Heart left ventricle (tissue), 16 donors: ENCODE measurements around the gene BLMH. TPM values are rescaled to one million over a fixed set of nuclear protein-coding genes. Genes with fewer than 3 reads are reported as not detected.

Source experiments
- ATAC-seq, 4 donors: fragments of 200-7000 bp; cut with Tn5 transposase; one replicate each; pipeline ENCODE4 v1.9.1; 2020 to 2022; ENCODE audit warnings: moderate library complexity in 4 of 4, mild to moderate bottlenecking in 3 of 4, moderate number of reproducible peaks in 1 of 4
- DNase-seq, 5 donors: peaks; one replicate each; pipeline ENCODE4 v3.0.0-alpha.2; 2020
- H3K27ac ChIP-seq, 12 donors: fragments of 200-600 bp; sonication (generic) in 4 of 12; one replicate each; pipeline versions ENCODE4 v1.5.0 to v1.8.0; 2016 to 2022; ENCODE audit warnings: mild to moderate bottlenecking in 2 of 12
- H3K27me3 ChIP-seq, 9 donors: fragments of 200-600 bp; sonication (generic) in 2 of 9; one replicate each; pipeline versions ENCODE4 v1.5.1 to v1.8.0; 2016 to 2022; ENCODE audit warnings: mild to moderate bottlenecking in 3 of 9
- H3K36me3 ChIP-seq, 9 donors: fragments of 200-600 bp; sonication (generic) in 2 of 9; one replicate each; pipeline versions ENCODE4 v1.5.0 to v1.8.0; 2018 to 2022; ENCODE audit warnings: mild to moderate bottlenecking in 2 of 9
- H3K4me1 ChIP-seq, 12 donors: fragments of 200-600 bp; sonication (generic) in 4 of 12; one replicate each; pipeline versions ENCODE4 v1.5.0 to v1.8.0; 2016 to 2022; ENCODE audit warnings: mild to moderate bottlenecking in 3 of 12
- H3K4me3 ChIP-seq, 12 donors: fragments of 200-600 bp; sonication (generic) in 4 of 12; one replicate each; pipeline versions ENCODE4 v1.5.0 to v1.8.0; 2017 to 2022; ENCODE audit warnings: mild to moderate bottlenecking in 9 of 12, moderate library complexity in 4 of 12
- H3K9me3 ChIP-seq, 12 donors: fragments of 200-600 bp; sonication (generic) in 4 of 12; one replicate each; pipeline versions ENCODE4 v1.5.0 to v1.8.0; 2016 to 2022; ENCODE audit warnings: mild to moderate bottlenecking in 1 of 12
- POLR2A ChIP-seq, 2 donors: fragments of 450-650 bp; IDR thresholded peaks; one replicate each; pipeline ENCODE4 v1.6.1; 2017; ENCODE audit warnings: antibody characterized with exemption in 2 of 2, mild to moderate bottlenecking in 2 of 2, moderate library complexity in 2 of 2
- WGBS, 4 donors: extraction: QIAGEN DNeasy Blood & Tissue Kit in 2 of 4; methylation state at CpG; one replicate each; pipeline versions ENCODE4 v1.1.5 to v1.1.7; 2013 to 2018; 5-methylcytosine and 5-hydroxymethylcytosine counted together
- intact Hi-C, 10 donors: fragments of 100-400 bp; cut with DNase I; formaldehyde crosslinking; loops; one replicate each; pipeline versions ENCODE4 v1.11.1 to v1.14.2; 2022
- polyA plus RNA-seq, 2 donors: library from polyadenylated mRNA; stranded (reverse); fragments of 200-250 nt; gene quantifications; one replicate each; pipeline ENCODE4 v1.2.3, GENCODE V29; 2013
- total RNA-seq, 9 donors: library from RNA; depleted of rRNA in 2 of 9; stranded (reverse); fragments of >200 nt in 2 of 9; fragmentation: NEBNext Ultra II Directional in 3 of 9; extraction: Animal tissue kit (Norgen Biotek cat#: 25700) in 3 of 9; gene quantifications; one replicate each; pipeline versions ENCODE4 v1.1.0 to v1.2.4, GENCODE V29; 2016 to 2023
- TF ChIP-seq, protein P1 (sequence below), 12 donors: fragments of 200-600 bp; sonication (generic) in 4 of 12; IDR thresholded peaks; one replicate each; pipeline versions ENCODE4 v1.5.0 to v1.8.0; 2018 to 2022; ENCODE audit warnings: antibody characterized with exemption in 12 of 12, mild to moderate bottlenecking in 5 of 12
- donor health status: ischemic (EF 13 %, LVEDD 7.1; RV severe dilation, severe dysfunction).
- donor health status: healthy with polysubstance abuse.
- donor health status: DM: no; HTN: yes; CAD: no.
- donor health status: DM: no; HTN: no; CAD: no.
- donor health status: ischemic (EF 25% LVEDD 6.9; RV normal size, moderate dysfunction).
- donor health status: ischemic (EF 25% LVEDD 5.7; RV mildly dilated, moderate dysfunction).
- donor health status: healthy.
- donor health status: DM: yes; HTN: yes; CAD: no.
- donor health status: ischemic (EF 35%, LVEDD 5.7; RV mildly dilated, moderate dysfunction).
- donor health status: nonischemic (EF 11% LVEDD 7.7; RV severe dilation, severe dysfunction).
- donor health status: DM: yes; HTN: yes; CAD: no.
- donor health status: PGD.
- donor health status: ischemic (EF 29% LVEDD 5.4; RV normal size, mild dysfunction).
- donor health status: nonischemic (EF 23%, LVEDD 6.1; RV moderate dilation, normal function).

BLMH gene
- total and polyA plus RNA-seq, 11 donors, result 5.3 to 26.2 (median 15.4) TPM

DNA sequence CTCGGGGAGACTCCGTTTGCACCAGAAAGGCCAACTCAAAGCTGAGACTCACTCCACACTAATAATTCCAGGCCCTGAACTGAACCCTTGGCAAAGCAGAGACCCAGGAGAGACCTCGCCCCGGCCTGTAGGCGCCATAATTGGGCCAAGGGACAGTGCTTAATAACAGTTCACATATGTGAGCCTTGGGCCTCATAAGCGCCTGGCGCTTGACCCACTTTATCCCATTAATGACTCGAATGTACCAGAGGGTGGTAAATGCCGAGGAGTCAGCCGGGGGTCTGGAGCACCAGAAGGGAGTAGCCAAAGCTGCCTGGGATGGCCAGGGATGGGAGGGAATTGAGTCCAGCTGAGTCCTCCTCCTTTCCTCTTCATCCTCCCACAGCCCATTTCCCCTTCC lies 80.8 kb downstream of the BLMH start:
- intact Hi-C loops, result no loop called here

DNA sequence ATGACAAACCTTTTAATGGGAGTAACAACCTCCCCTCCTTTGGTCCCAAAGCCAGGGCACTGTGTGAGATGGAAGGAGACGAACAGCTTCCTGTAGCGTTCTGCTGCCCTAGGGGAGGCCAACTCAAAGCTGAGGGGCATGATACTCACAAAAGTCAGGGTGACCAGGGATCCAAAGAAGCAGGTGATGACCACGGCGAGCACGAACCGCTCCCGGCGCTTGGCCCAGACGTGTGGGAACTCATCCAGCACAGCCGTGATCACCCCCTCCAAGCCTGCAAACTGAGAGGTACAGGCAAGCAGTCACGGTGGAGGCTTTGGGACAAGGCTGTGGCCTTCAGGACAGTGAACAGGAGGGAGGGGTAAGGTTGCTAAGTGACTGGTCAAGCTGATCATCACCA lies 81.4 kb downstream of the BLMH start:
- Histone ChIP-seq H3K9me3 (no peaks in the 10 kb centered on the region), H3K36me3 (no peaks in the 10 kb centered on the region), H3K4me3 (no peak overlapping the region), H3K27ac (no peak overlapping the region), H3K27me3 (peaks cover 0 to 6% (median 0%) of the 10 kb centered on the region in 9 donors), H3K4me1 (no peaks in the 10 kb centered on the region)
- 90 to 97% (median 92%) methylated on average over 4 to 11 of the region's 11 CpGs for WGBS, 4 donors
- ATAC-seq (no peak), DNase-seq (no peak)
- no peak for TF ChIP-seq POLR2A (IDR thresholded peaks at IDR 0.05)
- TF ChIP-seq, protein P1, sequence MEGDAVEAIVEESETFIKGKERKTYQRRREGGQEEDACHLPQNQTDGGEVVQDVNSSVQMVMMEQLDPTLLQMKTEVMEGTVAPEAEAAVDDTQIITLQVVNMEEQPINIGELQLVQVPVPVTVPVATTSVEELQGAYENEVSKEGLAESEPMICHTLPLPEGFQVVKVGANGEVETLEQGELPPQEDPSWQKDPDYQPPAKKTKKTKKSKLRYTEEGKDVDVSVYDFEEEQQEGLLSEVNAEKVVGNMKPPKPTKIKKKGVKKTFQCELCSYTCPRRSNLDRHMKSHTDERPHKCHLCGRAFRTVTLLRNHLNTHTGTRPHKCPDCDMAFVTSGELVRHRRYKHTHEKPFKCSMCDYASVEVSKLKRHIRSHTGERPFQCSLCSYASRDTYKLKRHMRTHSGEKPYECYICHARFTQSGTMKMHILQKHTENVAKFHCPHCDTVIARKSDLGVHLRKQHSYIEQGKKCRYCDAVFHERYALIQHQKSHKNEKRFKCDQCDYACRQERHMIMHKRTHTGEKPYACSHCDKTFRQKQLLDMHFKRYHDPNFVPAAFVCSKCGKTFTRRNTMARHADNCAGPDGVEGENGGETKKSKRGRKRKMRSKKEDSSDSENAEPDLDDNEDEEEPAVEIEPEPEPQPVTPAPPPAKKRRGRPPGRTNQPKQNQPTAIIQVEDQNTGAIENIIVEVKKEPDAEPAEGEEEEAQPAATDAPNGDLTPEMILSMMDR (IDR thresholded peaks at IDR 0.05), result no peak
- intact Hi-C loops, result no loop called here

More for the DNA sequence above, 80.8 kb downstream of the BLMH start:
- TF ChIP-seq, protein P1 (IDR thresholded peaks at IDR 0.05), result no peak
- TF ChIP-seq POLR2A (IDR thresholded peaks at IDR 0.05), result no peak
- Histone ChIP-seq H3K36me3 (no peaks in the 10 kb centered on the region), H3K4me3 (no peak overlapping the region), H3K27ac (no peak overlapping the region), H3K9me3 (no peaks in the 10 kb centered on the region), H3K27me3 (peaks cover 0 to 6% (median 0%) of the 10 kb centered on the region in 9 donors), H3K4me1 (no peaks in the 10 kb centered on the region)
- DNase-seq (no peak), ATAC-seq (no peak)
- WGBS, 4 donors, result 86 to 94% (median 88%) methylated on average over 10 of the region's 10 CpGs

DNA sequence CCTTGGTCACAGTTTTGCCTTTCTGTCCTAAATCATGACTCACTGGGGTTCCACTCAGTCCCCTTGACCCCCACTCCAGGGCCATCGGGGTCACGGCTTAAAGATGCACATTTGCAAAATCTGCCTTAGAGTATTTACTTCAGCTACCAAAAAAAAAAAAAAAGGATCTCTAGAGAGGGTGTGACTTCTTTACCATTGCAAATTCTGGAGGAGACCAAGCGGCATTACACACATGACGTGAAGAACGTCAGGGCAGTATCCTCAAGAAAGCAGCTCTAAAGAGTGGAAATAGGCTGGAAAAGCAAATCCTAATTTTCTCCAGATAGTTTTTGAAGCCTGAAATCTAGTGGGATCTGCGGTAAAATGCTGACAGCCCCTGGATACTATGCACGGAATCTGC lies 81.8 kb downstream of the BLMH start:
- no peak for DNase-seq
- intact Hi-C loops, result no loop called here
- H3K9me3 ChIP-seq, result no peaks in the 10 kb centered on the region
- WGBS, 4 donors, result 91 to 97% (median 93%) methylated on average over 7 of the region's 7 CpGs
- H3K36me3 ChIP-seq, result no peaks in the 10 kb centered on the region
- ATAC-seq, result no peak
- no peaks in the 10 kb centered on the region for H3K4me1 ChIP-seq
- TF ChIP-seq POLR2A (IDR thresholded peaks at IDR 0.05), result no peak
- TF ChIP-seq, protein P1 (IDR thresholded peaks at IDR 0.05), result no peak
- no peak overlapping the region for H3K27ac ChIP-seq
- peaks cover 0 to 6% (median 0%) of the 10 kb centered on the region in 9 donors for H3K27me3 ChIP-seq
- H3K4me3 ChIP-seq, result no peak overlapping the region

DNA sequence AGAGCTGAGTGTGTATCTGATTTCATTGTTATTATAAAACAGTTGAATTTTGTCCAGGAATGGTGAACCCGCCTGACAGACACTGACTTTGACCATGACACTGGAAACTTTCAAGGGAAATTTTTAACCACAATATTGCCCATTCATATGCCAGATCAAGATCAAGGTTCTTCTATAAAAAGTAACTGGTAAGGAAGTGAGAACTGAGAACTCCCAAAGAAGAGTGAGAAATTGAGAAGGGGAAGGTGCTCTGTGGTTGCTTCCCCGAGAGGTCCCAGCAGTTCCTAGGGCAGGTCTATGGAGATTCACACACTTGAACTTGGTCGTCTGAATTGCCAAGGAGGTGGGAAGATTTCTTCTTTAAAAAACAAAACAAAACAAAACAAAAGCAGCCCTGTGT lies 83.5 kb downstream of the BLMH start:
- Histone ChIP-seq H3K36me3 (no peaks in the 10 kb centered on the region), H3K4me1 (no peaks in the 10 kb centered on the region), H3K27me3 (peaks cover 0 to 6% (median 0%) of the 10 kb centered on the region in 9 donors), H3K9me3 (no peaks in the 10 kb centered on the region), H3K27ac (no peak overlapping the region), H3K4me3 (no peak overlapping the region)
- 73 to 78% (median 77%) methylated on average over 3 of the region's 3 CpGs for WGBS, 4 donors
- TF ChIP-seq POLR2A (IDR thresholded peaks at IDR 0.05), result no peak
- TF ChIP-seq, protein P1 (IDR thresholded peaks at IDR 0.05), result no peak
- intact Hi-C loops, result no loop called here
- DNase-seq (no peak), ATAC-seq (no peak)
